PC-9 (cell line): ENCODE measurements around the gene PDE4B. TPM values are rescaled to one million over a fixed set of nuclear protein-coding genes. Genes with fewer than 3 reads are reported as not detected.

Experiments
- BruUV-seq: library from RNA; stranded (reverse); fragments of 400-500 nt; replicated peaks from 2 replicates; lab custom pipeline; 2021; lab: Mats Ljungman, UMichigan
- CTCF ChIA-PET: fragments of 300-600 bp; sonication (Branson Sonifier 250); formaldehyde crosslinking; loops from one replicate; lab custom pipeline; 2022; ENCODE audit warnings: antibody characterized with exemption; lab: Charles Lee
- POLR2A ChIA-PET: fragments of 300-600 bp; sonication (Branson Sonifier 250); formaldehyde crosslinking; loops from one replicate; lab custom pipeline; 2022; ENCODE audit warnings: antibody characterized with exemption; ENCODE audit not compliant: unreplicated experiment; lab: Charles Lee
- DNase-seq, 2 experiments: peaks; one replicate each; pipeline versions ENCODE4 v3.0.0 to v3.0.0-alpha.2; 2015 to 2022; ENCODE audit warnings: mixed read lengths in 1 of 2
- H2AFZ ChIP-seq: fragments of 200-600 bp; sonication (generic); 2 replicates; pipeline ENCODE4 v1.8.1; 2017; ENCODE audit warnings: antibody characterized with exemption
- H3F3A ChIP-seq: fragments of 200-600 bp; sonication (generic); 2 replicates; pipeline ENCODE4 v1.8.1; 2017; ENCODE audit warnings: antibody characterized with exemption, mild to moderate bottlenecking, low read depth; ENCODE audit not compliant: insufficient read depth
- H3K27ac ChIP-seq: fragments of 200-600 bp; sonication (generic); 2 replicates; pipeline ENCODE4 v1.6.1; 2016; ENCODE audit warnings: mixed run types
- H3K27me3 ChIP-seq: fragments of 200-600 bp; sonication (generic); 2 replicates; pipeline ENCODE4 v1.6.1; 2016; ENCODE audit warnings: low read depth, mixed run types; ENCODE audit not compliant: insufficient read depth
- H3K36me3 ChIP-seq: fragments of 200-600 bp; sonication (generic); 2 replicates; pipeline ENCODE4 v1.6.1; 2016; ENCODE audit warnings: low read depth, mixed run types
- H3K4me1 ChIP-seq: fragments of 200-600 bp; sonication (generic); replicated peaks from 2 replicates; pipeline ENCODE4 v1.6.1; 2016; ENCODE audit warnings: mixed run types; ENCODE audit not compliant: insufficient read depth
- H3K4me2 ChIP-seq: fragments of 200-600 bp; sonication (generic); 2 replicates; pipeline ENCODE4 v1.6.1; 2017; ENCODE audit warnings: mixed run types
- H3K4me3 ChIP-seq: fragments of 200-600 bp; sonication (generic); 2 replicates; pipeline ENCODE4 v1.6.1; 2016; ENCODE audit warnings: mixed run types
- H3K79me2 ChIP-seq: fragments of 200-600 bp; sonication (generic); 2 replicates; pipeline ENCODE4 v1.6.1; 2017; ENCODE audit warnings: low read depth, mixed run types
- H3K9me2 ChIP-seq: fragments of 200-600 bp; sonication (generic); 2 replicates; pipeline ENCODE4 v1.8.1; 2017; ENCODE audit warnings: mild to moderate bottlenecking; ENCODE audit not compliant: insufficient read depth
- H3K9me3 ChIP-seq: fragments of 200-600 bp; sonication (generic); 2 replicates; pipeline ENCODE4 v1.8.1; 2016; ENCODE audit warnings: low read depth; ENCODE audit not compliant: insufficient read depth
- H4K20me1 ChIP-seq: fragments of 200-600 bp; sonication (generic); 2 replicates; pipeline ENCODE4 v1.8.1; 2017; ENCODE audit not compliant: insufficient read depth
- EZH2 ChIP-seq: fragments of 200-600 bp; sonication (generic); IDR thresholded peaks from 2 replicates; pipeline ENCODE4 v1.8.0; 2017; ENCODE audit warnings: antibody characterized with exemption, low read depth
- intact Hi-C: fragments of 100-400 bp; cut with micrococcal nuclease; formaldehyde crosslinking; loops from one replicate; pipeline ENCODE4 v1.10.0; 2022; ENCODE audit not compliant: unreplicated experiment
- total RNA-seq: library from RNA; stranded (reverse); gene quantifications from 2 replicates; pipeline ENCODE4 v1.2.3, GENCODE V29; 2021
- TF ChIP-seq, protein P1 (sequence below): fragments of 200-600 bp; sonication (generic); conservative IDR thresholded peaks from 2 replicates; pipeline ENCODE4 v1.6.1; 2017; ENCODE audit warnings: mixed run types, antibody characterized with exemption, mild to moderate bottlenecking, moderate library complexity

Gene PDE4B
- total RNA-seq, 1 experiment from 2014 or later, result 1.3 TPM

DNA sequence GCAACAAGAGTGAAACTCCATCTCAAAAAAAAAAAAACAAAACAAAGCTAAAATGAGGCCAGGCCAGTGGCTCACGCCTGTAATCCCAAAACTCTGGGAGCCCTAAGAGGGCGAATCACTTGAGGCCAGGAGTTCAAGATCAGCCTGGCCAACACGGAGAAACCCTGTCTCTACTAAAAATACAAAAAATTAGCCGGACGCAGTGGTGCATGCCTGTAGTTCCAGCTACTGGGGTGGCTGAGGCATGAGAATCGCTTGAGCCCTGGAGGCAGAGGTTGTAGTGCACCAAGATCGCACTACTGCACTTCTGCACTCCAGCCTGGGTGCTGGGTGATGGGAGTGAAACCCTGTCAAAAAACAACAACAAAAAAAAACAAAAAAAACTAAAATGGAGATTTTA lies 550.0 kb downstream of the PDE4B start:
- H3K4me3 ChIP-seq, result no peak overlapping the region
- no peaks in the 10 kb centered on the region for H3K4me1 ChIP-seq
- no peaks in the 10 kb centered on the region for H3K27me3 ChIP-seq
- H3F3A ChIP-seq, result no peaks in the 10 kb centered on the region
- POLR2A ChIA-PET, result no interaction called here
- H3K9me2 ChIP-seq, result no peaks in the 10 kb centered on the region
- no peak overlapping the region for H2AFZ ChIP-seq
- no peak for DNase-seq
- BruUV-seq, result no TSS peak
- TF ChIP-seq, protein P1, sequence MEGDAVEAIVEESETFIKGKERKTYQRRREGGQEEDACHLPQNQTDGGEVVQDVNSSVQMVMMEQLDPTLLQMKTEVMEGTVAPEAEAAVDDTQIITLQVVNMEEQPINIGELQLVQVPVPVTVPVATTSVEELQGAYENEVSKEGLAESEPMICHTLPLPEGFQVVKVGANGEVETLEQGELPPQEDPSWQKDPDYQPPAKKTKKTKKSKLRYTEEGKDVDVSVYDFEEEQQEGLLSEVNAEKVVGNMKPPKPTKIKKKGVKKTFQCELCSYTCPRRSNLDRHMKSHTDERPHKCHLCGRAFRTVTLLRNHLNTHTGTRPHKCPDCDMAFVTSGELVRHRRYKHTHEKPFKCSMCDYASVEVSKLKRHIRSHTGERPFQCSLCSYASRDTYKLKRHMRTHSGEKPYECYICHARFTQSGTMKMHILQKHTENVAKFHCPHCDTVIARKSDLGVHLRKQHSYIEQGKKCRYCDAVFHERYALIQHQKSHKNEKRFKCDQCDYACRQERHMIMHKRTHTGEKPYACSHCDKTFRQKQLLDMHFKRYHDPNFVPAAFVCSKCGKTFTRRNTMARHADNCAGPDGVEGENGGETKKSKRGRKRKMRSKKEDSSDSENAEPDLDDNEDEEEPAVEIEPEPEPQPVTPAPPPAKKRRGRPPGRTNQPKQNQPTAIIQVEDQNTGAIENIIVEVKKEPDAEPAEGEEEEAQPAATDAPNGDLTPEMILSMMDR, result no peak
- no peak for TF ChIP-seq EZH2
- H3K4me2 ChIP-seq, result no peak overlapping the region
- H3K36me3 ChIP-seq, result no peaks in the 10 kb centered on the region
- no peaks in the 10 kb centered on the region for H3K79me2 ChIP-seq
- no peak overlapping the region for H3K27ac ChIP-seq
- intact Hi-C loops, result no loop called here
- H3K9me3 ChIP-seq, result no peaks in the 10 kb centered on the region
- no peaks in the 10 kb centered on the region for H4K20me1 ChIP-seq
- CTCF ChIA-PET, result interaction anchor here (0.7 kb wide), 1 partner anchor 11 kb away, joined by 4 read pairs; no protein-coding TSS in a partner anchor

DNA sequence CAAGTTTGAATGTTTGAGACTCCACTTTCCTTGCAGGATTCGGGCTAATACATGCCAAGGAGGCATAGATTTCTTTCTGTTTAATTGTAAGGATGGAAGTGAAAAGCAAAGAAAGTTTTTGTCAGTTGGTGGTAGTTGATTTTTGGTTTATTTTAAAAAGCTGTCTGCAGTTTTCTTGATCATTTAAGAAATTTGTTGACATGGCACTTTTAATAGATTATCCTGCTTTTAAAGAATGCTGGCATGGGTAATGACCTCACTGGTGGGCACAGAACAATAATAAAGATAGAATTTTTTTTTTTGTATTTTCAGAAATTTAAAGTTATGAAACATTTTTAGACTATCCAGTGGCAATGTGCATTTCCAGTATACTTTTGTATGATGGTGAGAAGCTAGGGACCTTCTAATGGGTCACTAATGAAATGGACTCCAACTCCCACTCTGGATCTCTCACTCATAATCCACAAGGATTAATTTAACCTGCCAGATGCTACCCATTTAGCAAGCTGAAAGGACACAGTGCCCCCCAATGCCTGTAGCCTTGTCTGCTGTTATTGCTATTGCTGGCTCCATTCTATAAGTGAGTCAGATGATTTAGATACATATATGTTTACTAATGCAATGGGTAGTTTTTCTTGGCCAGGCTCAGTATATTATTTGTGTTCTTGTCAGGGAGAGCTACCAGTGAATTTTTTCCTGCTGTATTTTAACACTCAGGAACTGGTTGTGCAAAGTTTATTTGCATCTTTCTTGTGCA lies 551.1 kb downstream of the PDE4B start:
- no peak for DNase-seq
- H3K4me3 ChIP-seq, result no peak overlapping the region
- H3K27ac ChIP-seq, result no peak overlapping the region
- no peaks in the 10 kb centered on the region for H3K36me3 ChIP-seq
- H3K4me2 ChIP-seq, result no peak overlapping the region
- H2AFZ ChIP-seq, result no peak overlapping the region
- intact Hi-C loops, result no loop called here
- no peaks in the 10 kb centered on the region for H3F3A ChIP-seq
- no peaks in the 10 kb centered on the region for H3K79me2 ChIP-seq
- no peaks in the 10 kb centered on the region for H3K4me1 ChIP-seq
- H3K9me3 ChIP-seq, result no peaks in the 10 kb centered on the region
- ChIA-PET CTCF (no interaction called here), POLR2A (interaction anchor here (0.5 to 0.6 kb wide), 2 partner anchors 47 to 127 kb away, joined by 4 to 8 read pairs; no protein-coding TSS in a partner anchor)
- BruUV-seq, result no TSS peak
- H3K27me3 ChIP-seq, result no peaks in the 10 kb centered on the region
- no peaks in the 10 kb centered on the region for H4K20me1 ChIP-seq
- H3K9me2 ChIP-seq, result no peaks in the 10 kb centered on the region
- TF ChIP-seq EZH2, result no peak

DNA sequence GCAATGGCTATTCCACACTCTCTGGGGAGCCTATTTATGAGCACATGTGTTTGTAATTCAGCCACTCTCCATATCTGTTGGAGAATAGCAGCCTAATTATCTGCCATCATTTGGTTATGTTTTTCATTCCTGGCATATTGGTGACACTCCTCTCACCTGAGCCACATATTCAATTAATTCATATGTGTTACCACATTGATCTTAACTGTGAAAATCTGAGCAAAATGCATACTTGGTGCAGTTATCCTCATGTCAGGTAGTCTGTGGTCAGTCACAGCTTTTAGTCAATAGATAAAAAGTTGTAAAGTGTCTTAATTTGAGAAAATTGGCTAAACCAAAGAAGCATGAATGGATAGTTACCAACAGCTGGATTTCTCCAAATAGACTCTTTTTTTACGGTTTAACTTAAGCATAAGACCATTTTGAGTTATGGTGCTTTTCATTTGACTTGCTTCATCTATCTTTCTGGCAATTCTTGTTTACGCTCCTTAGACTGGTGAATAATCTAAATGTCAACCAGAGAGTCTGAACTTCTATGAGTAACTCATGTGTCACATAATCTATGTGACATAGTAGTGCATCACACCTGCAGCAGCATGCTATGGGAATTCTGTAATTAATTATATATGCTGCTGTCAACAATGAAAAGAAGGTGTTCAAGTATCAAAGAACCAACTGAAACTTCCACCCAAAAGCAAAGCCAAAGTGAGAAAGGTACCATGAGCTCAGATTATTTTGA lies 553.5 kb downstream of the PDE4B start:
- intact Hi-C loops, result no loop called here
- ChIA-PET CTCF (no interaction called here), POLR2A (no interaction called here)
- no peak for DNase-seq
- no TSS peak for BruUV-seq
- no peaks in the 10 kb centered on the region for H3K4me1 ChIP-seq
- peak overlapping the region; percentile 22; the same call in 1 of the 2 replicates for H2AFZ ChIP-seq
- H3K9me2 ChIP-seq, result no peaks in the 10 kb centered on the region
- no peaks in the 10 kb centered on the region for H3K36me3 ChIP-seq
- H3K9me3 ChIP-seq, result no peaks in the 10 kb centered on the region
- H3K79me2 ChIP-seq, result no peaks in the 10 kb centered on the region
- H3K27ac ChIP-seq, result no peak overlapping the region
- H3K4me3 ChIP-seq, result no peak overlapping the region
- H3F3A ChIP-seq, result no peaks in the 10 kb centered on the region
- TF ChIP-seq, protein P1, result no peak
- no peak for TF ChIP-seq EZH2
- H3K27me3 ChIP-seq, result no peaks in the 10 kb centered on the region
- no peaks in the 10 kb centered on the region for H4K20me1 ChIP-seq
- H3K4me2 ChIP-seq, result no peak overlapping the region
